GM15510 (cell line): Measurements from ENCODE around the gene NXPH4.

Experiments
- POLR2A ChIP-seq: IDR thresholded peaks from 3 replicates; pipeline ENCODE4 v1.6.1; 2011; ENCODE audit warnings: borderline replicate concordance; ENCODE audit not compliant: insufficient read length; ENCODE audit errors: extremely low read depth

NXPH4 gene

GRCh38 chr12:57225680-57226210, 9.2 kb downstream of the NXPH4 start:
- no peak for TF ChIP-seq POLR2A

- no peak for TF ChIP-seq POLR2A
These were observed 10.2 kb downstream of the NXPH4 start for GRCh38 chr12:57226588-57227314.

GRCh38 chr12:57227315-57228115, 10.9 kb downstream of the NXPH4 start:
- no peak for TF ChIP-seq POLR2A

- TF ChIP-seq POLR2A, result no peak
These were observed 12.5 kb downstream of the NXPH4 start for GRCh38 chr12:57229046-57229633.

GRCh38 chr12:57229634-57230380, 13.2 kb downstream of the NXPH4 start, which contains the start of gene SHMT2:
SHMT2 (plus strand) TSS chr12:57229711; CDS start chr12:57229779, 68 bp downstream.
- peak; percentile 67 for TF ChIP-seq POLR2A

GRCh38 chr12:57230381-57231155, 14.0 kb downstream of the NXPH4 start:
- no peak for TF ChIP-seq POLR2A

- TF ChIP-seq POLR2A, result no peak
These were observed 14.9 kb downstream of the NXPH4 start for GRCh38 chr12:57231276-57232021.

- TF ChIP-seq POLR2A, result no peak
These were observed 15.7 kb downstream of the NXPH4 start for GRCh38 chr12:57232156-57232756.

- no peak for TF ChIP-seq POLR2A
These were observed 17.0 kb downstream of the NXPH4 start for GRCh38 chr12:57233357-57234232.

GRCh38 chr12:57234233-57234570, 17.6 kb downstream of the NXPH4 start:
- TF ChIP-seq POLR2A, result no peak

GRCh38 chr12:57234571-57235016, 18.0 kb downstream of the NXPH4 start:
- TF ChIP-seq POLR2A, result no peak
